Left forelimb (tissue), 1 donor: ENCODE results near the gene GLT1D1.

Source experiments
- DNase-seq: peaks from one replicate; pipeline ENCODE4 v3.0.0-alpha.2; 2018; ENCODE audit warnings: low spot score

The GLT1D1 gene

DNA sequence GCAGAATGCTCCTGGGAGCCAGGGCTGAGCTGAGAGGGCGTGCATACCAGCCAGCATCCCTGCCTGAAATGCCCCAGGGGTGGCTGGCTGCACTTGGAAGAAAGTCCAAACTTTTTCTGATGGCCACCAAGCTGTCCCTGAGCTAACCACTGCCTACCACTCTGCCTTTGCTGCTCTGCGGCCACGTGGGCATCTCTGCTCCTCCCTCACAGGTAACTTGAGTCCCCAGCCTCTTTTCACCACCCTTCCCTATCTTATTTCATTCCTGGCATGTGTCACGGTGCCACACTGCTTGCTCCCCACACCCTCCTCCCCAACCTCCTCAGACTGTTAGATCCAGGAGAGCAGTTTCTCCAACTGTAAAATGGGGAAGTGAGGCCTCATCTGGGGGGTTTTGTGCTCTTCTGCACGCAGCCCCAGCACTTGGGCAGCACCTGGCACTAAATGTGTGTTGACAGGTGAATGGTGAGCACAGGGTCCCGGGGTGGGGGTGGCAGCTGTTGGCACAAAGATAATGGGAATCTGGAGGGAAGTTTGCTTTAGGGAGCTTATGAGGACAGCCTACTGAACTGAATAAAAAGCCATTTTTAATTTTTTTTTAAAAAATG, 113.0 kb downstream of the GLT1D1 start:
- DNase-seq: no peak

- no peak for DNase-seq
Observed at GRCh38 chr12:128968668-128969067, 115.4 kb downstream of the GLT1D1 start.

DNA sequence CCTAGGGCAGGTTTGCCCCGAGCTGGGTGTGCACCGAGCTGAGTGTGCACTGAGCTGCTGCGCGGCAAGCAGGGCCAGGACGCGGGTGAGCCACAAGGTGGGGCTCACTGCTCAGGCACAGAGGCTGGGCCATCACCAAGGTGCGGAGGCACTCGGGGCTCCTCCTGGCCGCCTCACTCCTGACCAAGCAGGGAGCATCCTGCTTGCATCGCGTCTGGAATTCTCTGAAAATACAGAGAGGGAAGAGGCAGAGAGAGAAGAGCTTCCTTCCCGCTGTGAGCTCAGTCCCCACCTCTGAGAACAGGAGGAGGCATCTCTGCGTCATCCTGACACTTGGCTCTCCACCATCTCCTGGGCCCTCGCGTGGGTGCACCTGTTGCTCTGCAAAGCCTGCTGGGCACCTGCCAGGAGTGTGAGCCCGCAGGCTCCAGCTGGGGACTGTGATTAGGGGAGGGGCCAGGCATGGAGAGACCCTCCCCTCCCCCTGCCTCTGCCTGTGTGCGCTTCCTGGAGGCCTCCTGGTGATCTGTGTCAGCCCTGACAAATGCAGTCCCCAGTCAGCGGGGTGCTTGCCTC, 116.3 kb downstream of the GLT1D1 start:
- no peak for DNase-seq

DNA sequence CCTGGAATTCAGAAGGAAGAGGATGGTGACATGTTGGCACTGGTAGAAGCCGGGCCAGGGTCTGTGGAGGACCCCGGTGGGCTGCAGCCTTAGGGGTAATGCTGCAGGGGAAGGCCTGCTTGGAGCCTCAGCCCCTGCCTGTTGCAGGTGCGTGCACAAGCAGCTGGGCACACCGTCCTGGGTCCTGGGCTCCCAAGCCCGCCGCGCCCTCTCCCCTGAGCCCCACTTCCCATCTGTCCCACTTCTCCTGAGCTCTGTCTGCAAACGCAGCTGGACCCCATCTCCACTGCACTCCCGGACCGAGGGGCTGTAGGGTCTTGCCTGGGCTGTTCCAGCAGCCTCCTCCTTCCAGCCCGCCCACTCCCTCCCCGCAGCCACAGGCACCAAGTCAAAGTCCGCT, 116.8 kb downstream of the GLT1D1 start:
- no peak for DNase-seq

GRCh38 chr12:128970941-128971340, 117.7 kb downstream of the GLT1D1 start:
- no peak for DNase-seq

- no peak for DNase-seq
Observed at GRCh38 chr12:128971802-128972201, 118.5 kb downstream of the GLT1D1 start.

GRCh38 chr12:128973883-128974681, 120.8 kb downstream of the GLT1D1 start:
- no peak for DNase-seq

DNA sequence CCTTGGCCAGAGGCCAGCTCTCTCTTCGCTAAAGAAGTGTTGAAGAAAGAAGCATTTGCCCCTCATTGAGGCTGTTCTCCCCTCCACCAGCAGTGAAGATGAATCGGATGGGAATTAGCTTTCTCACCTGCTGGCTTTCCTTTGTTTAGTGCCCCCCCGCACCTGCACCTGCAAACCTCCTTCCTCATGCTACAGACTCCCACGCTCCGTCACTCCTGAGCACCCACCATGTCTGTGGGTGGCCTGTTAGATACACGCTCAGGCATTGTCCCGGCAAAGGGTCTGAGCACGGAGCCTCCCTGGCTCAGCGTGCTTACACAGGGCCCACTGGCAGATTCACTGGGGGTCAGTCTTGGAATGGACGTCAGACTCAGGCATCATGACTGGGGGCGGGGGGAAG, 121.6 kb downstream of the GLT1D1 start:
- DNase-seq: no peak

GRCh38 chr12:128976120-128976738, 123.0 kb downstream of the GLT1D1 start:
- peak; percentile 72 for DNase-seq

DNA sequence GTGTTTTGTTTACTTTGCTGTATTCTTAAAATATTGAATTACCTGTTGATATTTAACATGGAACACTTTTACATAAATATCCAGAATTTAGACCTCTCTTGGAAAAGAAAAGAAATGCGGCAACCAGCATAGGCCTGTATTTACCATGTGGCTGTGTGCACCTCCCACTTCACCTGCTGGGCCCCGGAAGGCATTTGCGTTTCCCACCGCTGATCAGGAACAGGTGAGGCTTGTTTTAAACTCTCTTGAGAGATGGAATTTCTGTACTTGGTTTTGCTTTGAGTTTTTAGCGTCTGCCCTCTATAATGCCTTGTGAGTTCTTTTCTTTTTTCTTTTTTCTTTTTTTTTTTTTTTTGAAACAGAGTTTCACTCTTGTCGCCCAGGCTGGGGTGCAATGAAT, 124.2 kb downstream of the GLT1D1 start:
- no peak for DNase-seq

GRCh38 chr12:128978067-128978466, 124.8 kb downstream of the GLT1D1 start:
- no peak for DNase-seq

DNA sequence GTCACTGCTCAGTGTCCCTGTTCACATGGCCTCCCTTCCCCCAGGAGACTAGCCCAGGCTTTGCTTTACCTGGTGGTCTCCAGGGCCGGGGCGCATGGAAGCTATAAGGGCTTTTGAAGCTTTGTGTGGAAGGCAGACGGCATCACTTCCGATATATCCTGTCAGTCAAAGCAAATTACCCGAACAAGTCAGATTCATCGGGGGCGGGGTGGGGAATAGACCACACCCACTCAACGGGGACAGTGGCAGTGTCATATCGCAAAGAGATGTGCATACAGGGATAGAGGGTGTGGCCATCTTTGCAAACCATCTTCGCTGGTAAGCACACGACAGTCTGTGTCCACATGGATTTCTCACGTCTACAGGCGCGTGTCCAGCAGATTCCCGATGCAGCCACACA, 127.3 kb downstream of the GLT1D1 start:
- DNase-seq: no peak

DNA sequence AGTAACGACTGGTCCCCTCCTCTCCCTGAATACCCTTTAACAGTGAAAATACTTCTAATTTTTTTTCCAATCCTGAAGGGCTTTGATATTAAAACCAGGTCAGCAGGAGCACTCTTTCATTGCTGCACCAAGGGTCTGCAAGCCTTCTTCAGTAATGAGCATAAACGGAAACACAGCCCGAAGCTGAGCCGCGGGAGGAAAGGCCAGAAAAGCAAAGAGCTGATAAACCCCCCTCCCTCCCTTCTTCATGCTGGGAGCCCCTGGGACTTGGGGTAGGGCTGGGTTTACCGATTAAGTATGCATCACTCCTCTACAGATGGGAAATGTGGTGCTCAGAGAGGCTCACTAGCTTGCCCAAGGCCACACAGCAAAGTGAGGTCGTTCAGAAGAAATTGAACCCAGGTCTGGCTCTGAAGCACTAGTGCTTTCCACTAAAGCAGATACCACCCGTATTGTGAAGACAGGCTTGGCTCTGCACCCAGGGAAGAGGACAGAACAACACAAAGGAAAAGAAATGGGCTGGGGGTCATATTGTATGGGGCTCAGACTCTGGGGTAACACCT, 128.8 kb downstream of the GLT1D1 start:
- no peak for DNase-seq

- no peak for DNase-seq
Observed at GRCh38 chr12:128982933-128983332, 129.7 kb downstream of the GLT1D1 start.

DNA sequence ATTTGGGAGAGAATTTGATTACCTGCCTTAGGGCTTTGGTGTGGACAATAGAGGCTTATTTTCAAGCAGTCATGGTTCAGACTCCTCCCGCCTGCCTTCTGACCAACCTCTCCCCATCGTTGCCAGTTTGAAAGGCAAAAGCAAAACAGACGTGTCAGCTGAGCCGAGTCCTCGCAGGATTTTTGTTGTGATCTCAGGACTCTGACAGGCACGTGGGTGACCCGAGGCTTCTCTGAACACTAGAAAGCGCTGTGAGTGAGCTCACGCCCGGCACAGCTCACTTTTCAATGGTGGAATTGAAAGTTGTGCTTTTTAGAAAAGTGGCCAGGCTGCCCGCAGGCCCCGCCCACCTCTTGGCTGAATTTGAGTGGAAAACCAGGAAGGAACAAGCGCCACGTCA, 130.1 kb downstream of the GLT1D1 start:
- no peak for DNase-seq

GRCh38 chr12:128986957-128987356, 133.7 kb downstream of the GLT1D1 start:
- DNase-seq: no peak

- no peak for DNase-seq
Observed at GRCh38 chr12:128989287-128989686, 136.0 kb downstream of the GLT1D1 start.

- no peak for DNase-seq
Observed at GRCh38 chr12:128991716-128992115, 138.4 kb downstream of the GLT1D1 start.

DNA sequence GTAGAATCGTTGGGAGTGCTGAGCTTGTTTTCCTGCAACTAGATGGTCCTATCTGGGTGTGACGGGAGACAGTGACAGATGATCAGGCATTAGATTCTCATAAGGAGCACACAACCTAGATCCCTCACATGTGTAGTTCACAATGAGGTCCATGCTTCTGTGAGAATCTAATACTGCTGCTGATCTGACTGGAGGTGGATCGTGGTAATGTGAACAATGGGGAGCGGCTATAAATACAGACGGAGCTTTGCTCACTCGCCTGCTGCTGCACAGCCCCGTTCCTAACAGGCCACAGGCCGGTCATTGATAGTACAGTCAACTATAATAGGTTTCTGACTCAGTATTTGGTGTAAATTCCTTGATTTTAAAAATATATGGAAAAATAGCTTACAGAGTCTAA, 138.8 kb downstream of the GLT1D1 start:
- DNase-seq: no peak

- DNase-seq: no peak
Observed at GRCh38 chr12:128992550-128992949, 139.3 kb downstream of the GLT1D1 start.

GRCh38 chr12:128994856-128995255, 141.6 kb downstream of the GLT1D1 start:
- DNase-seq: no peak

DNA sequence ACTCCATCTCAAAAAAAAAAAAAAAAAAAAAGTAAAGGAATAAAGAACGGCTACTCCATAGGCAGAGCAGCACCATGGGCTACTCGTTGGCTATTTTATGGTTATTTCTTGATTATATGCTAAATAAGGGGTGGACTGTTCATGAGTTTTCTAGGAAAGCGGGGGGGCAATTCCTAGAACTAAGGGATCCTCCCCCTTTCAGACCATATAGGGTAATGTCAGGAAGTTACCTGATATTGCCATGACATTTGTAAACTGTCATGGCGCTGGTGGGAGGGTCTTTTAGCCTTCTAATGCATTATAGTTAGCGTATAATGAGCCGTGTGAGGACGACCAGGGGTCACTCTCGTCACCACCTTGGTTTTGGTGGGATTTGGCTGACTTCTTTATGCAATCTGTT, 142.3 kb downstream of the GLT1D1 start:
- no peak for DNase-seq

GRCh38 chr12:129001826-129002225, 148.5 kb downstream of the GLT1D1 start:
- DNase-seq: no peak
